Measurements from ENCODE around the gene NRF1. TPM values are rescaled to one million over a fixed set of nuclear protein-coding genes. Genes with fewer than 3 reads are reported as not detected.

NRF1 gene
- total RNA-seq, 1 experiment from 2014 or later, result 19.3 TPM

DNA sequence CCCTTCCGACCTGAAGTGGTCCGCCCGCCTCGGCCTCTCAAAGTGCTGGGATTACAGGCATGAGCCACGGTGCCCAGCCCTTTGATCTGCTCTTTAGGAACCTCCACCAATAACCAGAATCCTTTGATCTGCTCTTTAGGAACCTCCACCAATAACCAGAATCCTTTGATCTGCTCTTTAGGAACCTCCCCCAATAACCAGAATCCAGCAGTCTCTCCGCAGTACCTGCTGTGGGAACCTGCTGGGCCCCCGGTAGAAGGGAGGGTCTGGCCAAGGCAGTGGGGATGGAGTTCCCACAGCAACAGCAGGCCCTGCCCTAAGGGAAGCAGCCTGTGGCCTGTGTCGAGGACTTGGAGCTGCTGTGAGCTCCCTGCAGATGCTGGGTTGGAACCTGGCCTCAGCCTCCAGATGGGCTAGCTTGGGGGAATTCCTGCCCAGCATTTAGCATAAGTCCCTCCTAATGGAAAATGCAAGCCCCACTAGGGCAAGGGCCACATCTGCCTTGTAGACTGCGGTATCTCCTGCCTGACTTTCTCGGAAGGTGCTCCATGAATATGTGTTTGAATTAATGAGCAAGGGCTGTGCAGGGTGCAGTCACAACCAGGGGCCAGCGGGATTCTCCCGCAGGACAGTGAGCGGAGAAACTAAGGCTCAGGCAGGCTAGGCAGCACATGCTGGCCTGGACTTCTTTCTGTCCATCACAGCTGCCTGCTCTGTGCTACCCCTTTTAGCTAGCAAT lies 175.5 kb downstream of the NRF1 start:
- Histone ChIP-seq H3K79me2 (ENCODE audit: insufficient read depth, low read length) (no peaks in the 10 kb centered on the region), H3K23me2 (ENCODE audit: insufficient read length, low read depth, low read length, poor library complexity, severe bottlenecking) (peaks cover 9% of the 10 kb centered on the region), H3K27me3 (ENCODE audit: insufficient read depth, low read length) (peaks cover 80% of the 10 kb centered on the region), H3K79me1 (ENCODE audit: insufficient read depth, low read depth, low read length, poor library complexity, severe bottlenecking) (no peaks in the 10 kb centered on the region), H3K56ac (ENCODE audit: insufficient read length, low read depth, low read length) (no peak overlapping the region), H4K91ac (ENCODE audit: insufficient read length, low read depth, low read length) (no peak overlapping the region), H2BK12ac (ENCODE audit: insufficient read length, low read depth, low read length) (no peak overlapping the region), H2BK5ac (ENCODE audit: insufficient read length, low read length) (no peak overlapping the region), H3K4me1 (ENCODE audit: insufficient read depth, low read length) (peaks cover 8% of the 10 kb centered on the region; the same call in 1 of the 2 replicates), H3K9ac (ENCODE audit: extremely low read depth, insufficient read length, low read length) (no peak overlapping the region), H3K18ac (ENCODE audit: insufficient read length, low read depth, low read length) (no peak overlapping the region), H3K9me3 (ENCODE audit: control insufficient read depth, low read depth, low read length) (no peaks in the 10 kb centered on the region), H4K5ac (ENCODE audit: insufficient read length, low read depth, low read length) (no peak overlapping the region), H3K4me2 (ENCODE audit: insufficient read depth, insufficient read length, low read length) (no peak overlapping the region), H4K20me1 (ENCODE audit: control insufficient read depth, insufficient read depth, insufficient read length) (no peaks in the 10 kb centered on the region), H4K8ac (replicated peaks; ENCODE audit: insufficient read length, low read depth, low read length) (no peak overlapping the region), H3K14ac (ENCODE audit: insufficient read depth, low read length) (no peak overlapping the region; the same call in 1 of the 2 replicates), H3T11ph (ENCODE audit: low read length) (no peak overlapping the region), H3K27ac (ENCODE audit: insufficient read length, low read depth, low read length) (no peak overlapping the region), H2BK20ac (ENCODE audit: low read depth, low read length, poor library complexity, severe bottlenecking) (no peak overlapping the region), H3K23ac (ENCODE audit: insufficient read length, low read depth, low read length) (no peak overlapping the region), H2AFZ (ENCODE audit: low read length) (no peak overlapping the region), H3K4ac (ENCODE audit: low read depth, low read length) (no peak overlapping the region), H2BK120ac (ENCODE audit: low read depth, low read length, poor library complexity, severe bottlenecking) (no peak overlapping the region), H2AK5ac (ENCODE audit: insufficient read length, low read length) (no peak overlapping the region), H2BK15ac (ENCODE audit: low read depth, low read length) (no peak overlapping the region)
- peaks cover 99% of the 10 kb centered on the region for H3K27me3 Mint-ChIP-seq (ENCODE audit: low read depth)
- H3K9me3 Mint-ChIP-seq, result peaks cover 0 to 6% of the 10 kb centered on the region in 2 experiments; a peak in 1 of 5 replicates
- peak overlapping the region in 1 of 2 experiments; percentile 71; a peak in 2 of 5 replicates for H3K4me3 Mint-ChIP-seq
- H3K27ac Mint-ChIP-seq, result no peak overlapping the region
- WGBS (ENCODE audit: extremely low coverage, insufficient read length, low lambda C conversion rate), result no CpG with 5 or more reads among the region's 13 CpGs
- peak; percentile 66 for DNase-seq
- H3K4me1 Mint-ChIP-seq, result peaks cover 25 to 42% of the 10 kb centered on the region in 2 experiments
- H3K36me3 Mint-ChIP-seq (ENCODE audit: insufficient read depth in 1 of 3, low read depth in 3 of 3), result peaks cover 0 to 3% (median 0%) of the 10 kb centered on the region in 3 experiments; a peak in 1 of 7 replicates
- TF ChIP-seq, protein P1, sequence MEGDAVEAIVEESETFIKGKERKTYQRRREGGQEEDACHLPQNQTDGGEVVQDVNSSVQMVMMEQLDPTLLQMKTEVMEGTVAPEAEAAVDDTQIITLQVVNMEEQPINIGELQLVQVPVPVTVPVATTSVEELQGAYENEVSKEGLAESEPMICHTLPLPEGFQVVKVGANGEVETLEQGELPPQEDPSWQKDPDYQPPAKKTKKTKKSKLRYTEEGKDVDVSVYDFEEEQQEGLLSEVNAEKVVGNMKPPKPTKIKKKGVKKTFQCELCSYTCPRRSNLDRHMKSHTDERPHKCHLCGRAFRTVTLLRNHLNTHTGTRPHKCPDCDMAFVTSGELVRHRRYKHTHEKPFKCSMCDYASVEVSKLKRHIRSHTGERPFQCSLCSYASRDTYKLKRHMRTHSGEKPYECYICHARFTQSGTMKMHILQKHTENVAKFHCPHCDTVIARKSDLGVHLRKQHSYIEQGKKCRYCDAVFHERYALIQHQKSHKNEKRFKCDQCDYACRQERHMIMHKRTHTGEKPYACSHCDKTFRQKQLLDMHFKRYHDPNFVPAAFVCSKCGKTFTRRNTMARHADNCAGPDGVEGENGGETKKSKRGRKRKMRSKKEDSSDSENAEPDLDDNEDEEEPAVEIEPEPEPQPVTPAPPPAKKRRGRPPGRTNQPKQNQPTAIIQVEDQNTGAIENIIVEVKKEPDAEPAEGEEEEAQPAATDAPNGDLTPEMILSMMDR (conservative IDR thresholded peaks at IDR 0.05), result no peak
